WI38 (cell line): Measurements from ENCODE around the gene BMP4.
"Not testable (repeated sequence)": the region's sequence is repeated elsewhere in the genome, so short reads cannot be mapped to it uniquely, and the experiment has no call there.

Source experiments
- H3K4me3 ChIP-seq: 2 replicates; pipeline ENCODE4 v1.5.1; 2011; ENCODE audit warnings: low read depth, mild to moderate bottlenecking, control low read depth, low read length
- CTCF ChIP-seq: IDR thresholded peaks from 2 replicates; pipeline ENCODE4 v1.5.1; 2012; ENCODE audit warnings: low read depth, mild to moderate bottlenecking, control low read depth, low read length

BMP4 gene

GRCh38 chr14:53993920-53994607 lies 37.4 kb upstream of the BMP4 start:
- TF ChIP-seq CTCF, result no peak
- H3K4me3 ChIP-seq, result no peak overlapping the region

- no peak for TF ChIP-seq CTCF
- no peak overlapping the region for H3K4me3 ChIP-seq
Measured at GRCh38 chr14:53990978-53991377, 34.4 kb upstream of the BMP4 start.

- H3K4me3 ChIP-seq, result not testable (repeated sequence)
Measured at GRCh38 chr14:53986718-53987117, 30.1 kb upstream of the BMP4 start.

GRCh38 chr14:53984958-53985357 lies 28.3 kb upstream of the BMP4 start:
- not testable (repeated sequence) for H3K4me3 ChIP-seq

- no peak overlapping the region for H3K4me3 ChIP-seq
- TF ChIP-seq CTCF, result no peak
Measured at GRCh38 chr14:53983112-53983511, 26.5 kb upstream of the BMP4 start.

GRCh38 chr14:53982546-53982945 lies 25.9 kb upstream of the BMP4 start:
- H3K4me3 ChIP-seq, result no peak overlapping the region
- no peak for TF ChIP-seq CTCF

GRCh38 chr14:53979747-53980642 lies 23.4 kb upstream of the BMP4 start:
- H3K4me3 ChIP-seq, result no peak overlapping the region
- TF ChIP-seq CTCF, result no peak

- H3K4me3 ChIP-seq, result no peak overlapping the region
- TF ChIP-seq CTCF, result no peak
Measured at GRCh38 chr14:53979113-53979681, 22.6 kb upstream of the BMP4 start.
